Endothelial cell of umbilical vein (primary cell): Measurements from ENCODE around the gene AKAP13. TPM values are rescaled to one million over a fixed set of nuclear protein-coding genes. Genes with fewer than 3 reads are reported as not detected.

ENCODE experiments used
- BruUV-seq: library from RNA; stranded (reverse); fragments of 400-500 nt; replicated peaks from 2 replicates; lab custom pipeline; 2021; lab: Mats Ljungman, UMichigan
- CTCF ChIA-PET: fragments of 300-600, 350-600 bp; sonication (Branson Sonifier 250); formaldehyde crosslinking; loops from one replicate; lab custom pipeline; 2021; ENCODE audit warnings: antibody characterized with exemption, inconsistent platforms; lab: Charles Lee
- POLR2A ChIA-PET: fragments of 300-600, 350-600 bp; sonication (Branson Sonifier 250); formaldehyde crosslinking; loops from one replicate; lab custom pipeline; 2021; ENCODE audit warnings: antibody characterized with exemption, inconsistent platforms; lab: Charles Lee
- DNase-seq: peaks from one replicate; pipeline ENCODE4 v3.0.0-alpha.2; 2011; ENCODE audit warnings: low read depth, low spot score
- FAIRE-seq: peaks from 2 replicates; lab custom pipeline; 2011; peaks lifted over from hg19 to GRCh38; lab: Jason Lieb, UNC
- H2AFZ ChIP-seq: 2 replicates; pipeline ENCODE4 v1.6.0; 2012; ENCODE audit warnings: low read depth, low read length, control low read depth, inconsistent platforms
- H3K27ac ChIP-seq: 2 replicates; pipeline ENCODE4 v1.5.1; 2011; ENCODE audit warnings: low read depth, mild to moderate bottlenecking, control low read depth, low read length, moderate library complexity; ENCODE audit not compliant: insufficient read depth
- H3K27me3 ChIP-seq, 2 experiments: 2 replicates each; pipeline versions ENCODE4 v1.6.0 to v1.6.1; 2011; ENCODE audit warnings: low read length in 2 of 2, mixed read lengths in 1 of 2; ENCODE audit not compliant: control insufficient read depth in 2 of 2, insufficient read depth in 2 of 2
- H3K36me3 ChIP-seq, 2 experiments: 2 replicates in 1 of 2; 3 replicates in 1 of 2; pipeline ENCODE4 v1.5.1; 2011; ENCODE audit warnings: low read length in 2 of 2, mild to moderate bottlenecking in 1 of 2, moderate library complexity in 1 of 2; ENCODE audit not compliant: control insufficient read depth in 2 of 2, insufficient read depth in 2 of 2; ENCODE audit errors: extremely low read depth in 1 of 2
- H3K4me1 ChIP-seq: 3 replicates; pipeline ENCODE4 v1.5.1; 2011; ENCODE audit warnings: mild to moderate bottlenecking, low read length; ENCODE audit not compliant: control insufficient read depth, insufficient read depth; ENCODE audit errors: extremely low read depth
- H3K4me2 ChIP-seq: 2 replicates; pipeline ENCODE4 v1.6.1; 2011; ENCODE audit warnings: low read length, control low read depth, mixed read lengths; ENCODE audit not compliant: insufficient read depth
- H3K4me3 ChIP-seq, 3 experiments: fragments of 200-600 bp in 1 of 3; sonication (generic), shearing (Covaris generic) in 1 of 3; replicated peaks in 1 of 3; 2 replicates each; pipeline ENCODE4 v1.5.1; 2011 to 2016; ENCODE audit warnings: control low read depth in 3 of 3, low read length in 3 of 3, mild to moderate bottlenecking in 2 of 3, inconsistent platforms in 1 of 3, low read depth in 1 of 3, moderate library complexity in 1 of 3; ENCODE audit not compliant: insufficient read depth in 1 of 3
- H3K79me2 ChIP-seq: 2 replicates; pipeline ENCODE4 v1.6.0; 2012; ENCODE audit warnings: low read length, inconsistent platforms; ENCODE audit not compliant: control insufficient read depth, insufficient read depth
- H3K9ac ChIP-seq: replicated peaks from 2 replicates; pipeline ENCODE3; 2011; ENCODE audit warnings: low read length, control low read depth; ENCODE audit not compliant: insufficient read depth; ENCODE audit errors: extremely low read depth
- H3K9me1 ChIP-seq: replicated peaks from 3 replicates; pipeline ENCODE4 v1.6.0; 2011; ENCODE audit warnings: mild to moderate bottlenecking, low read length; ENCODE audit not compliant: control insufficient read depth, insufficient read depth; ENCODE audit errors: extremely low read depth
- H3K9me3 ChIP-seq: replicated peaks from 2 replicates; pipeline ENCODE4 v1.5.1; 2012; ENCODE audit warnings: low read length, inconsistent platforms; ENCODE audit not compliant: control insufficient read depth, insufficient read depth
- H4K20me1 ChIP-seq: replicated peaks from 2 replicates; pipeline ENCODE3; 2011; ENCODE audit warnings: mild to moderate bottlenecking, low read length; ENCODE audit not compliant: control insufficient read depth, insufficient read depth; ENCODE audit errors: extremely low read depth
- CTCF ChIP-seq, 2 donors: IDR thresholded peaks; 1 replicate in 1 of 2; 2 replicates in 1 of 2; pipeline ENCODE4 v1.5.1; 2011; ENCODE audit warnings: low read length in 2 of 2, mild to moderate bottlenecking in 2 of 2, moderate library complexity in 2 of 2, control low read depth in 1 of 2, inconsistent platforms in 1 of 2, low read depth in 1 of 2; ENCODE audit not compliant: insufficient read depth in 1 of 2; ENCODE audit errors: extremely low read depth in 1 of 2
- EZH2 ChIP-seq: IDR thresholded peaks from 2 replicates; pipeline ENCODE4 v1.6.1; 2012; ENCODE audit warnings: borderline replicate concordance, low read depth, mild to moderate bottlenecking, moderate library complexity, low read length, inconsistent platforms; ENCODE audit not compliant: severe bottlenecking
- FOS ChIP-seq: IDR thresholded peaks from 2 replicates; pipeline ENCODE4 v1.6.1; 2011; ENCODE audit warnings: mild to moderate bottlenecking, low read length, moderate library complexity, borderline replicate concordance; ENCODE audit not compliant: insufficient read depth
- GATA2 ChIP-seq: IDR thresholded peaks from 2 replicates; pipeline ENCODE4 v1.7.0; 2011; ENCODE audit warnings: low read depth, mild to moderate bottlenecking, moderate library complexity, mixed read lengths, low read length; ENCODE audit not compliant: insufficient read length, insufficient read depth
- JUN ChIP-seq: IDR thresholded peaks from 2 replicates; pipeline ENCODE4 v1.6.1; 2011; ENCODE audit warnings: borderline replicate concordance, low read depth; ENCODE audit not compliant: insufficient read length, insufficient read depth
- MAX ChIP-seq: IDR thresholded peaks from 2 replicates; pipeline ENCODE4 v1.6.1; 2011; ENCODE audit not compliant: insufficient read depth, insufficient read length
- MYC ChIP-seq: IDR thresholded peaks from one replicate; pipeline ENCODE4 v1.6.1; 2011; ENCODE audit warnings: mild to moderate bottlenecking, low read depth, low read length
- POLR2A ChIP-seq: IDR thresholded peaks from 2 replicates; pipeline ENCODE4 v1.6.1; 2012; ENCODE audit warnings: low read depth, mild to moderate bottlenecking, control low read depth, low read length
- POLR2AphosphoS5 ChIP-seq: IDR thresholded peaks from 2 replicates; pipeline ENCODE4 v1.6.1; 2012; ENCODE audit warnings: low read depth, mild to moderate bottlenecking, control low read depth, low read length, moderate library complexity; ENCODE audit not compliant: insufficient read depth
- dilution Hi-C: fragments of 300-500 bp; cut with MboI; formaldehyde crosslinking; loops from one replicate; pipeline ENCODE4 v1.15.0; 2019; ENCODE audit warnings: low sequenced_read_pairs; ENCODE audit not compliant: extremely low pct_ligation_motif_present
- intact Hi-C: fragments of 100-400 bp; cut with micrococcal nuclease; formaldehyde crosslinking; loops from one replicate; pipeline ENCODE4 v1.10.0; 2022
- polyA plus RNA-seq, 4 experiments: library from polyadenylated mRNA; depleted of rRNA in 3 of 4; stranded (reverse) in 3 of 4; unstranded in 1 of 4; fragments of >200 nt; gene quantifications; 2 replicates each; pipeline versions ENCODE4 v1.2.1 to v1.2.3, GENCODE V29; 2011 to 2012; ENCODE audit warnings: missing spikeins in 1 of 4
- total RNA-seq: library from RNA; stranded (reverse); gene quantifications from 2 replicates; pipeline ENCODE4 v1.2.3, GENCODE V29; 2021

AKAP13 gene
- total and polyA plus RNA-seq, 2 donors (not counting 3 experiments of a cell fraction or from before 2014, with no cell fraction given), result 22.8 to 87.8 TPM

GRCh38 chr15:85673326-85673725 is 292.9 kb downstream of the AKAP13 start:
- dilution Hi-C loops, result no loop called here
- no peaks in the 10 kb centered on the region for H3K27me3 ChIP-seq
- no peak overlapping the region for H3K4me3 ChIP-seq
- no peak overlapping the region for H2AFZ ChIP-seq
- H3K4me1 ChIP-seq, result peaks cover 3% of the 10 kb centered on the region
- no peak overlapping the region for H3K27ac ChIP-seq
- DNase-seq (no peak), FAIRE-seq (no peak)
- CTCF ChIA-PET, result interaction anchor here (1.0 to 1.2 kb wide), 3 partner anchors 16 to 118 kb away, joined by 3 read pairs; no protein-coding TSS in a partner anchor
- TF ChIP-seq FOS, result no peak
- TF ChIP-seq MAX, result no peak
- TF ChIP-seq GATA2, result no peak
- TF ChIP-seq POLR2AphosphoS5, result no peak
- TF ChIP-seq MYC, result no peak
- no peak for TF ChIP-seq CTCF (IDR thresholded peaks at IDR 0.05; ENCODE audit: extremely low read depth in 1 of 2, insufficient read depth in 1 of 2, low read depth in 1 of 2, low read length in 2 of 2)
- no peak for TF ChIP-seq JUN
- TF ChIP-seq POLR2A, result no peak
- no peak for TF ChIP-seq EZH2
- POLR2A ChIA-PET, result no interaction called here
- BruUV-seq, result no TSS peak
- no peaks in the 10 kb centered on the region for H3K79me2 ChIP-seq
- no peak overlapping the region for H3K9ac ChIP-seq
- H3K9me3 ChIP-seq, result no peaks in the 10 kb centered on the region
- H3K9me1 ChIP-seq, result no peaks in the 10 kb centered on the region
- H4K20me1 ChIP-seq, result no peaks in the 10 kb centered on the region
- intact Hi-C loops, result no loop called here
- H3K4me2 ChIP-seq, result no peak overlapping the region
- H3K36me3 ChIP-seq, result peaks cover 2 to 6% of the 10 kb centered on the region in 2 experiments
